Activated T-cell treated with anti-CD3 and anti-CD28 coated beads for 1 hour (primary cell): ENCODE measurements around the gene GPC3.
"Not testable (repeated sequence)": the region's sequence is repeated elsewhere in the genome, so short reads cannot be mapped to it uniquely, and the experiment has no call there.

Source experiments
- DNase-seq: peaks from one replicate; pipeline ENCODE4 v3.0.0-alpha.2; 2020; ENCODE audit warnings: low read depth

GPC3 gene

GRCh38 chrX:133995759-133996158, 10.4 kb upstream of the GPC3 start:
- no peak for DNase-seq

GRCh38 chrX:133994576-133994975, 9.2 kb upstream of the GPC3 start:
- DNase-seq = no peak

GRCh38 chrX:133992882-133993281, 7.5 kb upstream of the GPC3 start:
- no peak for DNase-seq

- DNase-seq = no peak
Measured at GRCh38 chrX:133991814-133992213, 6.4 kb upstream of the GPC3 start.

GRCh38 chrX:133991057-133991456, 5.7 kb upstream of the GPC3 start:
- DNase-seq = not testable (repeated sequence)

GRCh38 chrX:133989993-133990392, 4.6 kb upstream of the GPC3 start:
- DNase-seq = no peak

- DNase-seq = no peak
Measured at GRCh38 chrX:133989490-133989889, 4.1 kb upstream of the GPC3 start.

- DNase-seq = no peak
Measured at GRCh38 chrX:133988010-133988409, 2.6 kb upstream of the GPC3 start.

GRCh38 chrX:133987188-133987587, 1.8 kb upstream of the GPC3 start:
- no peak for DNase-seq

- no peak for DNase-seq
Measured at GRCh38 chrX:133985967-133986683, 731 bp upstream of the GPC3 start.

GRCh38 chrX:133984857-133985163, 584 bp downstream of the GPC3 start:
- DNase-seq = no peak

GRCh38 chrX:133983974-133984845, 1.2 kb downstream of the GPC3 start:
- no peak for DNase-seq

GRCh38 chrX:133983256-133983973, 2.0 kb downstream of the GPC3 start:
- DNase-seq = no peak

GRCh38 chrX:133981924-133982323, 3.5 kb downstream of the GPC3 start:
- DNase-seq = no peak

- no peak for DNase-seq
Measured at GRCh38 chrX:133980832-133981588, 4.4 kb downstream of the GPC3 start.

GRCh38 chrX:133980406-133980805, 5.0 kb downstream of the GPC3 start:
- DNase-seq = no peak

GRCh38 chrX:133979641-133980230, 5.7 kb downstream of the GPC3 start:
- no peak for DNase-seq

- no peak for DNase-seq
Measured at GRCh38 chrX:133973704-133974103, 11.7 kb downstream of the GPC3 start.

GRCh38 chrX:133972916-133973315, 12.5 kb downstream of the GPC3 start:
- no peak for DNase-seq

GRCh38 chrX:133971586-133971985, 13.8 kb downstream of the GPC3 start:
- DNase-seq = no peak

GRCh38 chrX:133970076-133970475, 15.3 kb downstream of the GPC3 start:
- DNase-seq = no peak

GRCh38 chrX:133969191-133969590, 16.2 kb downstream of the GPC3 start:
- no peak for DNase-seq
